GM19467 (cell line): ENCODE results near the gene TRIM7.

Experiments
- ATAC-seq: cut with Tn5 transposase; IDR thresholded peaks from one replicate; pipeline ENCODE4 v1.9.1; 2021; ENCODE audit warnings: mild to moderate bottlenecking, moderate library complexity; ENCODE audit not compliant: unreplicated experiment

The TRIM7 gene

GRCh38 chr5:181204826-181205760, at the start of gene TRIM7:
TRIM7 (minus strand) TSS chr5:181205196; CDS start chr5:181205110, 86 bp downstream.
- ATAC-seq, result no peak

GRCh38 chr5:181248277-181248676, 43.3 kb upstream of the TRIM7 start:
- ATAC-seq, result no peak

GRCh38 chr5:181246276-181247049, 41.5 kb upstream of the TRIM7 start:
- ATAC-seq, result peak; percentile 40

- peak; percentile 2 for ATAC-seq
These were observed 40.7 kb upstream of the TRIM7 start for GRCh38 chr5:181245427-181246275.

- ATAC-seq, result peak; percentile 55
These were observed 38.8 kb upstream of the TRIM7 start, which contains the start of gene RACK1 for GRCh38 chr5:181243564-181244343. RACK1 (minus strand) TSS chr5:181243906; CDS start chr5:181243800, 106 bp downstream.

- ATAC-seq, result no peak
These were observed 38.1 kb upstream of the TRIM7 start for GRCh38 chr5:181243018-181243563.

- ATAC-seq, result no peak
These were observed 37.0 kb upstream of the TRIM7 start for GRCh38 chr5:181242031-181242451.

- ATAC-seq, result no peak
These were observed 36.5 kb upstream of the TRIM7 start for GRCh38 chr5:181241393-181241975.

- no peak for ATAC-seq
These were observed 34.2 kb upstream of the TRIM7 start for GRCh38 chr5:181239062-181239663.

- ATAC-seq, result no peak
These were observed 32.9 kb upstream of the TRIM7 start for GRCh38 chr5:181237729-181238385.

GRCh38 chr5:181236954-181237641, 32.1 kb upstream of the TRIM7 start:
- no peak for ATAC-seq

- ATAC-seq, result no peak
These were observed 31.5 kb upstream of the TRIM7 start for GRCh38 chr5:181236471-181236870.

- no peak for ATAC-seq
These were observed 30.8 kb upstream of the TRIM7 start for GRCh38 chr5:181235689-181236366.

- no peak for ATAC-seq
These were observed 30.3 kb upstream of the TRIM7 start for GRCh38 chr5:181235323-181235688.

GRCh38 chr5:181234455-181235306, 29.7 kb upstream of the TRIM7 start:
- no peak for ATAC-seq

GRCh38 chr5:181233801-181234454, 28.9 kb upstream of the TRIM7 start:
- ATAC-seq, result no peak
